Type B pancreatic cell (in vitro differentiated cells): ENCODE data around the gene CDC14B. TPM values are rescaled to one million over a fixed set of nuclear protein-coding genes. Genes with fewer than 3 reads are reported as not detected.
"Not testable (repeated sequence)": the region's sequence is repeated elsewhere in the genome, so short reads cannot be mapped to it uniquely, and the experiment has no call there.

Experiments
- DNase-seq: peaks from one replicate; pipeline ENCODE4 v3.0.0; 2021; ENCODE audit warnings: mixed read lengths; ENCODE audit not compliant: unreplicated experiment; ENCODE audit errors: extremely low spot score
- H3K27ac Mint-ChIP-seq: 2 replicates; pipeline ENCODE4 v1.8.0; 2021; ENCODE audit warnings: mild to moderate bottlenecking, mixed read lengths
- H3K27me3 Mint-ChIP-seq: 2 replicates; pipeline ENCODE4 v1.8.0; 2021; ENCODE audit warnings: mixed read lengths
- H3K36me3 Mint-ChIP-seq: 2 replicates; pipeline ENCODE4 v1.8.0; 2021; ENCODE audit warnings: mixed read lengths
- H3K4me1 Mint-ChIP-seq: one replicate; pipeline ENCODE4 v1.8.0; 2021; ENCODE audit warnings: mixed read lengths; ENCODE audit not compliant: unreplicated experiment
- H3K4me3 Mint-ChIP-seq: 2 replicates; pipeline ENCODE4 v1.8.0; 2021; ENCODE audit warnings: mild to moderate bottlenecking, mixed read lengths
- H3K9me3 Mint-ChIP-seq: 2 replicates; pipeline ENCODE4 v1.8.0; 2021; ENCODE audit warnings: mixed read lengths
- total RNA-seq: library from RNA; stranded (reverse); gene quantifications from 2 replicates; pipeline ENCODE4 v1.2.1, GENCODE V29; 2021; ENCODE audit warnings: low replicate concordance
- TF ChIP-seq, protein P1 (sequence below): fragments of 200-600 bp; sonication (generic); conservative IDR thresholded peaks from 2 replicates; pipeline ENCODE4 v1.5.0; 2021; ENCODE audit warnings: antibody characterized with exemption, mild to moderate bottlenecking

Gene CDC14B
- total RNA-seq, 1 donor from 2014 or later, result 24.8 TPM

DNA sequence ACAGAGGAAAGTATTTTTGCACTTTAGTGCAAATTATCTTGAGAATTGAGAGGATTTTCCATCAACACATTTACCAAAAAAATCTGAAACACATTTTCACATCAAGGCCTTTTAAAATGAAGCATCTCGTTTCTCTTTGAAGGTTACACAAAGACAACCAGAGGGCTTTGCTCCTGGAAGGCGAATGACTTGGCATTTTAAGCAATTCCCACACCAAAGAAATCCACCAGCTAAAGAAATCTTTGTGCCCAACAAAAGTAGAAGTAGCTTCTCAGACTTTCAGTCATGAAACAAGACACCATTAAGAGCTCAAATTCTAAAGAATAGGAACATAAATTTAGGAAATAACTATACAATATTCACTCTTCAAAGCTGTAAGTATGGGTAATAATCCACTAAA lies 109.8 kb downstream of the CDC14B start:
- H3K9me3 Mint-ChIP-seq, result no peaks in the 10 kb centered on the region
- H3K36me3 Mint-ChIP-seq, result peaks cover 18% of the 10 kb centered on the region
- no peak overlapping the region for H3K27ac Mint-ChIP-seq
- no peak for DNase-seq
- H3K4me3 Mint-ChIP-seq, result no peak overlapping the region
- H3K27me3 Mint-ChIP-seq, result no peaks in the 10 kb centered on the region
- peaks cover 2% of the 10 kb centered on the region for H3K4me1 Mint-ChIP-seq
- TF ChIP-seq, protein P1, sequence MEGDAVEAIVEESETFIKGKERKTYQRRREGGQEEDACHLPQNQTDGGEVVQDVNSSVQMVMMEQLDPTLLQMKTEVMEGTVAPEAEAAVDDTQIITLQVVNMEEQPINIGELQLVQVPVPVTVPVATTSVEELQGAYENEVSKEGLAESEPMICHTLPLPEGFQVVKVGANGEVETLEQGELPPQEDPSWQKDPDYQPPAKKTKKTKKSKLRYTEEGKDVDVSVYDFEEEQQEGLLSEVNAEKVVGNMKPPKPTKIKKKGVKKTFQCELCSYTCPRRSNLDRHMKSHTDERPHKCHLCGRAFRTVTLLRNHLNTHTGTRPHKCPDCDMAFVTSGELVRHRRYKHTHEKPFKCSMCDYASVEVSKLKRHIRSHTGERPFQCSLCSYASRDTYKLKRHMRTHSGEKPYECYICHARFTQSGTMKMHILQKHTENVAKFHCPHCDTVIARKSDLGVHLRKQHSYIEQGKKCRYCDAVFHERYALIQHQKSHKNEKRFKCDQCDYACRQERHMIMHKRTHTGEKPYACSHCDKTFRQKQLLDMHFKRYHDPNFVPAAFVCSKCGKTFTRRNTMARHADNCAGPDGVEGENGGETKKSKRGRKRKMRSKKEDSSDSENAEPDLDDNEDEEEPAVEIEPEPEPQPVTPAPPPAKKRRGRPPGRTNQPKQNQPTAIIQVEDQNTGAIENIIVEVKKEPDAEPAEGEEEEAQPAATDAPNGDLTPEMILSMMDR, result no peak

DNA sequence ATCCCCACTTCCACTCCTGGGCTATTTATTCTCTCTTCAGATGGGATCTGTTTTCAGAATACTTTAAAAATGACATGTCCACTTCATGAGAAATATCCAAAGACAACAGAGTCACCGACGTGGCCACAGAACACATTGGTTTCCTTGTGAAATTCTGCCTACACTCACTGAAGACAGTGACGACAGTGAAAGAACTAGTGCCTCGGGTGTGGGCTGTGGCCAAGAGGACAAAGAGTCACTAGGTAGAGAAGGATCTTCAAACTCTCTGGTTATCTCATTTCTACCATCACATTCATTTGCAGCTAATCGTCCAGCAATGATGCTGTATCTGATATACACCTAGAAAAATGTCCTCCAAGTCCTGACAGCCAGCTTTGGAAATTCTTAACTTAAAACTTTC lies 110.6 kb downstream of the CDC14B start:
- Mint-ChIP-seq H3K4me3 (no peak overlapping the region), H3K27ac (no peak overlapping the region), H3K4me1 (no peaks in the 10 kb centered on the region), H3K27me3 (no peaks in the 10 kb centered on the region), H3K9me3 (no peaks in the 10 kb centered on the region), H3K36me3 (peaks cover 18% of the 10 kb centered on the region)
- TF ChIP-seq, protein P1, result no peak
- DNase-seq, result no peak

DNA sequence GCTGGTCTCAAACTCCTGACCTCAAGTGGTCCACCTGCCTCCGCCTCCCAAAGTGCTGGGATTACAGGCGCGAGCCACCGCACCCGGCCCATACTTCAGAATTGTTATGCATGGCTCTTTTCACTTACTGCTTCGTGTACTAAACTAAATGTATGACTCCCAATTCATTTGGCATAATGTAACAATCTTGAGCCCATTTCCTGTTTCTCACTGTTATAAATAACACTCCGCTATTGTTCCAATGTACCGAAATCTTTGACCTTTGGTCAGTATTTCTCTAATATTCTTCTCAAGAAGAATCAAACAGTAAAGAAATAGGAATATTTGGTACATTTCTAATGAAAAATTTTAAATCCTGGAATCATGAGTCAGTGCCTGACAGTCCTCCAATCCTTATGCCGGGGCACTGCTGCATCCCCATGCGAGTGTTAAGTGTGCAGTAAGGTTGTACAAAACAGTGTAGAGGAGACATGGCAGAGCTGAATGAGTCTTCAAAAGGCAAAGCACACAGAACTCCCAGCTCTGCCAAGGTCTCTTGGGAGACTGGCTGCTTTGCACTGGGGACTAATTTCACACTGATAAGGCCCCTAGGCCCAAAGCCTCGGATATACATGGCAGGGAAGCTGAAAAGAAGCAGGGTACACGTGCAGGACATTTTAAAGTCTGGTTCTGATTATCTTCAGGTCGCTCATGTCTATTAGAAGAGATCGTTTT lies 111.3 kb downstream of the CDC14B start:
- TF ChIP-seq, protein P1, result no peak
- Mint-ChIP-seq H3K27me3 (no peaks in the 10 kb centered on the region), H3K27ac (no peak overlapping the region)

DNA sequence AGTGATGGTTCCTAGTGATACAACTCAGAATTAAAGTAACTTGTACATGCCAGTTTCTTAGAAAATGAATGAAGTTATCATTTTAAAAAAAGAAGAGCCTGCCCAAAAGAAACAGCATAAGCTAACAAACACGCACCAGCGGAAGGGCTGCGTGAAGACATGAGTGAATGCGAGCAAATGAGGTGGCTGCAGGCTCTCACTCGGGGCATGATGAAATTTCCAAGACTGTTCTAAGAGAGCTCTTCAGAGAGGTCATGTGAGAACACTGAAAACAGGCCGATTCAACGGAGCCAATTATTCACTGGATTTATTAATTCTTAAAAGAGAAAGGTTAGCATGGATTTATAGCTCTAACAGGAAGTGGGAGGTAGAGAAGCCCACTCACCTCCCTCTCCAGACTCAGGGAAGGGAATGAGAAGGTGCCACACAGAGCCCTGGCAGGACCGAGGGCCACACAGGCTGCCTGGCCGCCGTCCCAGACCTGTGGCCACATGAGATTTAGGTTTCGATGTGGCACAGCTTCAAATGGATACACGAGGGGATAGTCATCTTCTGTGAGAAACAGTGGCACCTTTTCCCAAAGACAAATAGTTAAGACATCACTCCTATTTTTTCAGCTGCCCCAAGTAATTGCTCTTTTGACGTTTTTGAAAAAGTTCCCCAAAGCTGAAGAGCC lies 114.2 kb downstream of the CDC14B start:
- peaks cover 5% of the 10 kb centered on the region for H3K4me1 Mint-ChIP-seq
- no peaks in the 10 kb centered on the region for H3K9me3 Mint-ChIP-seq
- peaks cover 14% of the 10 kb centered on the region for H3K36me3 Mint-ChIP-seq
- no peak overlapping the region for H3K4me3 Mint-ChIP-seq
- no peak overlapping the region for H3K27ac Mint-ChIP-seq
- TF ChIP-seq, protein P1, result no peak
- no peaks in the 10 kb centered on the region for H3K27me3 Mint-ChIP-seq
- no peak for DNase-seq

More for the DNA sequence above, 111.3 kb downstream of the CDC14B start:
- H3K9me3 Mint-ChIP-seq, result no peaks in the 10 kb centered on the region
- peaks cover 16% of the 10 kb centered on the region for H3K36me3 Mint-ChIP-seq
- no peaks in the 10 kb centered on the region for H3K4me1 Mint-ChIP-seq
- no peak for DNase-seq
- no peak overlapping the region for H3K4me3 Mint-ChIP-seq

DNA sequence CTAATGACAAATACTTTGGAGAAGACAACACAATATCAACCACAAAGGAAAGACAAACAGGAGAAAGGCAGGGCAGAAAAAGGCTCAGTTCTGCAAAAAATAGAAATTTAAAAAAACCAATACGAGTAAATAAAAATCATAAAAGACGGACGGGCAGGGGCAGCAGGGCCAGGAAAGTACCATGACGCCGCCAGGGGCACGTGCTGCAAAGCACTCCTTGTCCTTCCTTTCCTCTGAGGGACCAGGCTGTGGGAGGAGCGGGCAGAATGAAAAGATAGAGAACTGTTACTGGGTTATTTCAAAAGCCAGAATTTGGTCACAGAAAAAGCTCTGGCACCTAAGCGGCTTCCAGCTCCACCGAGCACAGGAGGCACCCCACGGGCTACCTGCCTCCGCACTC lies 115.7 kb downstream of the CDC14B start:
- H3K36me3 Mint-ChIP-seq, result peaks cover 11% of the 10 kb centered on the region
- no peaks in the 10 kb centered on the region for H3K9me3 Mint-ChIP-seq
- no peak overlapping the region for H3K4me3 Mint-ChIP-seq
- no peak for DNase-seq
- H3K27ac Mint-ChIP-seq, result no peak overlapping the region
- no peaks in the 10 kb centered on the region for H3K27me3 Mint-ChIP-seq
- H3K4me1 Mint-ChIP-seq, result peaks cover 5% of the 10 kb centered on the region
- TF ChIP-seq, protein P1, result no peak

DNA sequence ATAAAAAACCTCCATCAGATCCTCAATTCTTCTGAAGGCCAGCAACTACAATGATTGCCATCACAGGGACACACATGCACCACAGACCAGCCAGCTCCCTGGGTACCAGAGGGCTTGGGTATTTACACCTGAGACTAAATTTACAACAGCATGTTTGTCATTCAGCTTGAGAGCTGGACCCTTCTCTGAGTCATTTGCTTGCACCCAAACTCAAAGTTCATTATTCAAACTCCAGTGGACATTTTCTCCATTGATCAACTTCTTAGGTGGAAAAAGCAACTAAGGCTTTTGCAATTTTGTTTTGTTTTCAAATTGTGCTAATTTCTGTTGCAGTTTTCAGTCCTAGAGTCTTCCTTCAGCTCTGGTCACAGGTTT lies 116.3 kb downstream of the CDC14B start:
- not testable (repeated sequence) for H3K36me3 Mint-ChIP-seq, H3K4me3 Mint-ChIP-seq, H3K4me1 Mint-ChIP-seq, H3K27ac Mint-ChIP-seq, H3K27me3 Mint-ChIP-seq, DNase-seq, H3K9me3 Mint-ChIP-seq
